ENCODE results near the gene EDIL3.
"Not testable (repeated sequence)": the region's sequence is repeated elsewhere in the genome, so short reads cannot be mapped to it uniquely, and the experiment has no call there.

The EDIL3 gene

GRCh38 chr5:84309850-84310249 is 74.8 kb downstream of the EDIL3 start:
- not testable (repeated sequence) for DNase-seq (ENCODE audit: extremely low spot score, insufficient read length, low read depth); FAIRE-seq

- FAIRE-seq (no peak), DNase-seq (ENCODE audit: extremely low spot score, insufficient read length, low read depth) (no peak)
These were observed 78.1 kb downstream of the EDIL3 start for GRCh38 chr5:84306601-84307000.

- DNase-seq (ENCODE audit: extremely low spot score, insufficient read length, low read depth), result no peak
- no peak for FAIRE-seq
These were observed 80.1 kb downstream of the EDIL3 start for GRCh38 chr5:84304599-84304998.

DNA sequence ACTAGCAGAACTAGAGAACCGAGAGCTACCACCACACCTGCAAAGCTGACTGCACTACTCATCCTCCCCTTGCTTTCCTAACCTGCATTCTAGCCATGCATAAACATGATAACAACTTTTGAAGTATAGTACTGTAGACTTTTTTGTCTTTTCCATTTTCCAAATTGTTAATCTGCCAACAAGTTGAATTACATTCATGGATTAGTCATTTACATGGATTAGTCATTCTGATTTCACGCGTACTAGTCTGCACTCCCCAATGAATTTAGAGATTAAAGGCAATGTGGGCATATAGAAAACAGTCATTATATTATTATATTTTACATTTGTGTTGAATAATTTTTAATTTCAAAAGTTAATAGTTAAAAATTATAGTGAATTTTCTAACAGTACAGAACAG is 81.4 kb downstream of the EDIL3 start:
- DNase-seq (ENCODE audit: extremely low spot score, insufficient read length, low read depth), result no peak
- no peak for FAIRE-seq

DNA sequence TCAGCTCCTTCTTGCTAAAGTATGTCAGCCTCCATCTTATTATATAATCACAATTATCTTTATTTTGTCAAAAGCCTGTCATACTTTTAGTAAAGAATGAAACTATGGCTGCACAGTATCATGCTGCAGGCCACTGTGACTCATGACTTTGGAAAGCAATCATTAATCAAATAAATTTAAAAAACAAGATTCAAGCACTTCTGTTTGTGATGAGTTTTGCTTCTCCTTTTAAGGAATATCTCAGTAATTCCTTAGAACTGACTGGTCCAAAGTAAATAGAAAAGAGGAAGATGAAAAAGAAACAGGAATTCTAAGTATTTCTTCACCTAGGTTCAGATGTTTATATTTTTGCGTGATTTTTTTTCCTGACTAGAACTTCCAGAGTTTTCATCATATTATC is 83.1 kb downstream of the EDIL3 start:
- FAIRE-seq (no peak), DNase-seq (ENCODE audit: extremely low spot score, insufficient read length, low read depth) (no peak)

DNA sequence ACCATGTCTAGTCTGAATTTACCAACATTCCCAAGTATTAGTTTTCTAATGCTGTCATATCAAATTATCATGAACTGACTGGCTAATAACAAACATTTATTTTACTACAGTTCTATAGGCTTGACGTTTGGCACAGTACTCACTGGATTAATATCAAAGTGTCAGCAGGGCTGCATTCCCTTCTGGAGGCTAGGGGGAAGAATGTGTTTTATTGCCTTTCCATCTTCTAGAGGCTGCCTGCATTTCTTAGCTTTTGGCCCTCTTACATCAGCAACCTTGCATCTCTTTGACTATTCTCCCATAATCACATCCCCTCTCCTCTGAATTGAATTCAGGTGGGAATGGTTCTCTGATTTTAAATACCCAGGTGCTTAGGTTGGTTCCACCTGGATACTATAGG is 84.7 kb downstream of the EDIL3 start:
- FAIRE-seq, result no peak
- DNase-seq (ENCODE audit: extremely low spot score, insufficient read length, low read depth), result no peak

- DNase-seq (ENCODE audit: extremely low spot score, insufficient read length, low read depth) (no peak), FAIRE-seq (no peak)
These were observed 86.1 kb downstream of the EDIL3 start for GRCh38 chr5:84298628-84299027.

- not testable (repeated sequence) for FAIRE-seq; DNase-seq (ENCODE audit: extremely low spot score, insufficient read length, low read depth)
These were observed 87.0 kb downstream of the EDIL3 start for GRCh38 chr5:84297641-84298040.

- no peak for FAIRE-seq
- DNase-seq (ENCODE audit: extremely low spot score, insufficient read length, low read depth), result no peak
These were observed 91.7 kb downstream of the EDIL3 start for GRCh38 chr5:84292788-84293653.

DNA sequence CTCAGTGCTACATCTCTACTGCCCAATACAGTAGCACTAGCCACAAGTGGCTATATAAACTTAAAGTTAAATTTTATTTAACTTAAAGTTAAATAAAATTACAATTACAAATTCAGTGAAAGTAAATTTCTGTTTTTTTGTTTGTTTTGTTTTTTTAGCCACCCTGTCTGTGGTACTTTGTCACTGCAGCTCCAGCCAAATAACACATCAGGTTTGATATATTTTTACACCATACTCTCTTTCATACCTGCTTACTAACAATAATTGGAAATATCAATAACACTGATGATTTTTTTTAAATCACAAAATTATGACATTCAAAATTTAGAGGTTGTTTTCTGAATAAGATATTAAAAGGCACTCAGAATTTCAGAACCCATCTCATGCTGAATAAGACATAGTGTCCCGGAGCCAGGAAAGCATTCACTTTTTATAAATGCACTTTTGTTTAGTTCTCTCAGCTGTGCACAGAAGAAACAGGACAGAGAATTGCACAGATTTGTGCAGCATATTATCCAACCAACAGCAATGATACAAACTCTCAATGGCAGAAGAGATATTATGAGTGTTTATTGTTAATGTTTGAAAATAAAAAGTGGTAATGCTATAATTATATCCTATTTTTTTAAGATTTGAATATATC is 92.6 kb downstream of the EDIL3 start:
- no peak for DNase-seq (ENCODE audit: extremely low spot score, insufficient read length, low read depth)
- FAIRE-seq, result no peak

DNA sequence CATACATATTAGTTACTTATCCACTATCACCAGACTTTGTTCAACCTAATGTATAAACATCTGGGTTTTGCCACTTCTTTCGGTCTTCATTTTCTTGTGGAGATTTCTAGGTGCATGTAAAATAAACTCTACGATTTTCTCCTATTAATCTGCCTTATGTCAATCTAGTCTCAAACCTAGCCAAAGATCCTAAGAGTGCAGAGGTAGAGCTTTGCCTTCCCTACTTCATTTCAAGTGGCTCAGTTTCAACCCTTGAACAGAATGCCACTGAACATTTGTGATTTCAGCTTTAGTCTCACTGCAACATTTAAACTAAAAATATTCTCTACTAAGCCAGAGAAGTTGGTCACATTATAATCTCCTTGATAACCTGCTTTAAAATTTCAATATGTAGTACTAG is 94.0 kb downstream of the EDIL3 start:
- FAIRE-seq, result no peak

DNA sequence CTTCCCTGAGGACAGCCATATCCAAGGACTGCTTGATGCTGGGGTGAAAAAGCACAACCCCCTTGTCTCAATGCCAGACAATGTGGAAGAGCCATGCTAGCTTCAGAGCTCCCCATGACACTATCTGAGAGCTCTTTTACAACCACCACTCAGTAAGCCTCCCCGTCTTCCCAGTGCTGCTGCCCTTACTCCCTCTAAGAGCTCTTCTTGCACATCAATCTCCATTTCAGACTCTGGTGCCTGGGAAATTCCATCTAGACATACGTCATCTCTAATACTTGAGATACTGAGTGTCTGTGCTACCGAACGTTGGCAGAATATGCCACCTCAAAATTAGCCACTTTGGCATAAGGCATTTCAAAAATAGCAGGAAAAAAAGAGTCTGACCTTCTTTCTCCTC is 94.5 kb downstream of the EDIL3 start:
- DNase-seq (ENCODE audit: extremely low spot score, insufficient read length, low read depth) (no peak), FAIRE-seq (no peak)

More for the DNA sequence above, 94.0 kb downstream of the EDIL3 start:
- no peak for DNase-seq (ENCODE audit: extremely low spot score, insufficient read length, low read depth)

GRCh38 chr5:84287951-84288350 is 96.7 kb downstream of the EDIL3 start:
- FAIRE-seq (no peak), DNase-seq (ENCODE audit: extremely low spot score, insufficient read length, low read depth) (no peak)

DNA sequence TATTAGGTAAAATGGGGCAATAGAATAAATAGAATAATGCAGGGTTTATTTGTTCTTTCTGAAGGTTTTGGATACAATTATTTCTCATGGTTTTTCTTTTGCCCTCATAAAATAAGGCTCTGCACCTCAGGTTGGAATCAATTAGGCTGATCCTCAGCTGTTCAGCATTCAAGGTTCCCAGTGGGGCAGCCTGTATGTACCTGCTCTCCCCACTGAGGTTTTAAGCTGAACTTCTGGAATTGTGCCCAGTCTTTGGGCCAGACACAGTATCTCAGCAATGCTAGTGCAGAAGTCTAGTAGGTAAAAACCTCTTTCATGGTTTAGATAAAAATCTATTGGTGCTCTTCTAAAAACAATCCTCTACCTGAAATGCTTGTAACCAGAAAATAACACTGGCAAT is 98.0 kb downstream of the EDIL3 start:
- DNase-seq (ENCODE audit: extremely low spot score, insufficient read length, low read depth) (no peak), FAIRE-seq (no peak)

DNA sequence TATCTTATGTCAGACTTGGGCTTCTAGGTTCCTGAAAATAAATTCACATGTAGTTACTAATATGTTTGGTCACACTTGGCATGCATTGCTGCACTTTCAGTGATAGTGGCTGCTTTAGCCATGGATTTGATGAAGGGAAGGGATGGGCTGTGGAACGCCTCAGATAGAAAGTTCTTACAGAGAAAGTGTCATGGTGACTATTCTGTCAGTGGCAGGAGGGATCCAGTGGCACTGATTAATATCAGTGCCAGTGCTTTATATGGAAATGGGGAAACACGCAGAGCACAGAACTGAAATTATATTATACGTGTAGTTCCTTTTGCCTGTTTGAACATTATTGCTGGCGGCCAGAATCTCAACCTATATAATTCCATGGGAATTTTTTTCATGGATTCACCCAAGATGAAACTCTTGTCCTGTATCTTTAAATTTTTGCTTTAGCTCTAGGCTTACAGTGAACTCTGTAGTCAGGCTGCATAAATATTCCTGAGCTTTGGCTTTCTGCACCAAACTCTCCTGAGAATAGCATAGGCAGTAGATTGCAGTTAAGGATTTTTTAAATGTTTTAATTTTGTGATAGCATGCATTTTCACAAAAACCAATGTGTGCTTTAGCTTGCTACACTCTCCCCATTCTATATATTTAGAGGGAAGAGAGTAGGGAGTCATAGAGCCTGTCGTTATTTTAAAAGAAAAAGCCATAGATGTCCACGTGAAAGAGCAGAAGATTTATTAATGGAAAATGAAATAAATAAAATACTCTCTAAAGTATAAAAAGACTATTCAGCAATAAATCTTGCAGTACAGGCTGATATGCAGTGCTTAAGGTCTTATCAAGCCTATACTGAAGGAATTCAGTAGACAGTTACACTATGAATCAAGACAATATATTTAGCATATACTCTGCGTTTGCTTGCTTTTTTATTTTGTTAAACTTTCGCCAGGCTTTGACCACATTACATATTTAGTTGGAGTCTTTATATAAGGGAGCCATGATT is 98.7 kb downstream of the EDIL3 start:
- FAIRE-seq (no peak), DNase-seq (ENCODE audit: extremely low spot score, insufficient read length, low read depth) (no peak)

- no peak for DNase-seq (ENCODE audit: extremely low spot score, insufficient read length, low read depth)
- no peak for FAIRE-seq
These were observed 103.3 kb downstream of the EDIL3 start for GRCh38 chr5:84281383-84281782.

DNA sequence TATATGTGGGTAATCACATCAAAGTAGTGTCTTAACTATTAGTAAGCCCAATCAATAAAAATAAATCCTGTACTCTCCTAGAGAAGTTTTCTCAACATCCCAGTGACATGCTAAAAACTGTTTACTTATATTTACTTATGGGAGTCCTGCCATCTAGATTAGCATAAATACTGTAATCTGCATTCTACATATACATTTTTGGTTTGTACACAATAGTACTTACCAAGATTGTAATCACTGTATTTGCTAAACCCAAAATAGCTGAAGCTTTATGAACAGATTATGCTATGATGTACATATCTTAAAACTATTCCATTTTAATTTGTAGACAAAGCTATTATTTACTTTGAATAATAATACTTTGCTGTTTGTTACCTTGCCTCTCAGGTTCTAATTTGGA is 105.4 kb downstream of the EDIL3 start:
- DNase-seq (ENCODE audit: extremely low spot score, insufficient read length, low read depth) (no peak), FAIRE-seq (no peak)

GRCh38 chr5:84275609-84276008 is 109.1 kb downstream of the EDIL3 start:
- DNase-seq (ENCODE audit: extremely low spot score, insufficient read length, low read depth) (no peak), FAIRE-seq (no peak)

DNA sequence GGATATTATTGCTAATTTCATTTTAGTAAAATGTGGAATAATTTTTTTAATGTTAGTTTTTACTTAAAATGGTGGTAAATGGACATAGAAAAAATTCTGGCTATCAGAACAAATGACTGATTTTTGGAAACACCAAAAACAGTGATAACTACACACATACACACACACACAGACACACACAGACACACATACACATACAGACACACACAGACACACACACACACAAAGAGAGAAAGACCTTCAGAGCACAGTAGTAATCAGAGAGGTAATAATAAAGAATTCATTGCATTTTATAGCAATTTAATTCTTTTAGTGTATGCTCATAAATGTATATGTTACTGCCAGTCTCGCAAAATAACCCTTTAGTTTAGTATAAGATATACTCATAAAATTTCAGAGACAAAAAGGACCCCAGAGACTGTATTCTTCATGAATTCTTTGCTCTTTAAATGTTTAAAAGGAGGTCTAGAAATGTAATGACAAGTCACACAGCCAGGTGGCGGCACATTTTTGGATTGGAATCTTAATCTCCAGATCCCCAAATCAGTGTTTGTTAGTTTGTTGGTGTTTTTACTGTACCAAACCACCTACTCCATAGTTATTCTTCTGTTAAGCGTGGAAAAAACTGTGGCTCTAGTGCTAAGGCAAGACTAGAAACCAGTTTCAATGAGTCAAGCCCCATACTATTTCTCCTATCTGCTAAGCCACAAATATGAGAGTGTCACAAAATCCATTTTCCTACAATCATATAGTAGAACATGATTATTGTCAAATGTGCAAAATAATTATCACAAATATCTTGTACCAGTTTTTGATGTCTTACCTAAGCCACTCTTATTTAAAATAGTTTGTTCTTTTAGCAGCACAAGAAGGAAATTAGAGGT is 109.9 kb downstream of the EDIL3 start:
- FAIRE-seq, result no peak

GRCh38 chr5:84273517-84273883 is 111.2 kb downstream of the EDIL3 start:
- FAIRE-seq (no peak), DNase-seq (ENCODE audit: extremely low spot score, insufficient read length, low read depth) (no peak)

More for the DNA sequence above, 109.9 kb downstream of the EDIL3 start:
- DNase-seq (ENCODE audit: extremely low spot score, insufficient read length, low read depth), result no peak

All from GM18507 (cell line).